ENCODE results near the gene MSI2.

MSI2 gene

DNA sequence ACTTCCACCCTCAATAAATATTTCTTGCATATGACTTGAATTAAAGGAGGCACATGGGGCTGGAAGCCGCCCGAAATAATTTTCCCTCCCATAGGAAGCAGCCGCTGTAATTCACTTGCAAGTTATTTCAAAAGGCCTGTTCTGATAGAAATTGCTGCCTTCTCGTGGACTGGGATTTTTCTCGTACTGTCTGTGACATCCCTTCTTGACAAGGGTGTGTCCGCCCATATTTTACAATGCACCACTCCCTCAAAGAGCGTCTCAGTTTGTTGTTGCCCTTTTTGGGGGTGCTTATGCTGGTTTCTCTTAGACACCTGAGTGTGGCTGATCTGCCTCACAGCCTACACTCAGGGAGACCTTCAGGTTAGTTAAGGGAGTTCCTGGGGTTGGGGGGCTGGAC lies 160.0 kb downstream of the MSI2 start:
- TF ChIP-seq CTCF (IDR thresholded peaks at IDR 0.05; ENCODE audit: insufficient read depth, low read length, poor library complexity, severe bottlenecking): no peak
- TF ChIP-seq EZH2phosphoT487 (conservative IDR thresholded peaks at IDR 0.05; ENCODE audit: low read length): no peak
- Histone ChIP-seq H3K27me3 (ENCODE audit: low read length) (no peaks in the 10 kb centered on the region), H3K9ac (ENCODE audit: low read length) (no peak overlapping the region), H3K36me3 (ENCODE audit: low read length) (no peaks in the 10 kb centered on the region), H3K79me2 (ENCODE audit: insufficient read depth, low read length) (peaks cover 44% of the 10 kb centered on the region), H3K27ac (ENCODE audit: low read depth, low read length) (no peak overlapping the region), H3K4me3 (ENCODE audit: insufficient read depth, low read length, poor library complexity, severe bottlenecking) (no peak overlapping the region), H3K9me2 (replicated peaks; ENCODE audit: insufficient read depth, low read length) (no peaks in the 10 kb centered on the region), H3K9me3 (ENCODE audit: insufficient read depth, low read length) (no peaks in the 10 kb centered on the region), H3K4me2 (ENCODE audit: low read depth, low read length, poor library complexity, severe bottlenecking) (no peak overlapping the region), H3F3A (ENCODE audit: insufficient read depth) (no peaks in the 10 kb centered on the region), H2AFZ (ENCODE audit: low read depth, low read length, severe bottlenecking) (no peak overlapping the region), H4K20me1 (ENCODE audit: low read depth, low read length) (no peaks in the 10 kb centered on the region)

DNA sequence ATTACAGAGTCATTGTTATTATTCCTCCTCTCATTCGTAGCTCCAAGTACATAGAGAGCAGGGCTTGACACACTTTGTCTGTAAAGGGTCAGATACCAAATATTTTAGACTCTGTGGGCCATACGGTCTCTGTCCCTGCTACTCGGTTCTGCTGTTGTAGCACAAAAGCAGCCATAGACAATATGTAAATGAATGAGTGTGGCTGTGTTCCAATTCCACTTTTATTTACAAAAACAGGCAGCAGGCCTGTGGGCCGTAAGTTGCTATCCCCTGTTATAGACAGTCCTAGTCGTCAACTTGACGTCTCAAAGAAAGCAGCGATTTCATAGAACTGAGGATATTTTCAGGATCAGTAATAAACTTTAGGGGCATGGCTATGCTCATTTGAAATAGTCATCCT lies 161.6 kb downstream of the MSI2 start:
- no peaks in the 10 kb centered on the region for H3F3A ChIP-seq (ENCODE audit: insufficient read depth)
- peaks cover 39% of the 10 kb centered on the region; the same call in 1 of the 2 replicates for H3K79me2 ChIP-seq (ENCODE audit: insufficient read depth, low read length)
- H3K9me3 ChIP-seq (ENCODE audit: insufficient read depth, low read length): no peaks in the 10 kb centered on the region
- no peaks in the 10 kb centered on the region for H3K9me2 ChIP-seq (replicated peaks; ENCODE audit: insufficient read depth, low read length)
- H3K4me3 ChIP-seq (ENCODE audit: insufficient read depth, low read length, poor library complexity, severe bottlenecking): no peak overlapping the region
- H4K20me1 ChIP-seq (ENCODE audit: low read depth, low read length): no peaks in the 10 kb centered on the region
- H3K4me2 ChIP-seq (ENCODE audit: low read depth, low read length, poor library complexity, severe bottlenecking): no peak overlapping the region
- H3K36me3 ChIP-seq (ENCODE audit: low read length): no peaks in the 10 kb centered on the region
- H3K9ac ChIP-seq (ENCODE audit: low read length): no peak overlapping the region
- TF ChIP-seq EZH2phosphoT487 (conservative IDR thresholded peaks at IDR 0.05; ENCODE audit: low read length) (no peak), CTCF (IDR thresholded peaks at IDR 0.05; ENCODE audit: insufficient read depth, low read length, poor library complexity, severe bottlenecking) (no peak)
- H3K27me3 ChIP-seq (ENCODE audit: low read length): no peaks in the 10 kb centered on the region
- no peak overlapping the region for H2AFZ ChIP-seq (ENCODE audit: low read depth, low read length, severe bottlenecking)
- no peak overlapping the region for H3K27ac ChIP-seq (ENCODE audit: low read depth, low read length)

DNA sequence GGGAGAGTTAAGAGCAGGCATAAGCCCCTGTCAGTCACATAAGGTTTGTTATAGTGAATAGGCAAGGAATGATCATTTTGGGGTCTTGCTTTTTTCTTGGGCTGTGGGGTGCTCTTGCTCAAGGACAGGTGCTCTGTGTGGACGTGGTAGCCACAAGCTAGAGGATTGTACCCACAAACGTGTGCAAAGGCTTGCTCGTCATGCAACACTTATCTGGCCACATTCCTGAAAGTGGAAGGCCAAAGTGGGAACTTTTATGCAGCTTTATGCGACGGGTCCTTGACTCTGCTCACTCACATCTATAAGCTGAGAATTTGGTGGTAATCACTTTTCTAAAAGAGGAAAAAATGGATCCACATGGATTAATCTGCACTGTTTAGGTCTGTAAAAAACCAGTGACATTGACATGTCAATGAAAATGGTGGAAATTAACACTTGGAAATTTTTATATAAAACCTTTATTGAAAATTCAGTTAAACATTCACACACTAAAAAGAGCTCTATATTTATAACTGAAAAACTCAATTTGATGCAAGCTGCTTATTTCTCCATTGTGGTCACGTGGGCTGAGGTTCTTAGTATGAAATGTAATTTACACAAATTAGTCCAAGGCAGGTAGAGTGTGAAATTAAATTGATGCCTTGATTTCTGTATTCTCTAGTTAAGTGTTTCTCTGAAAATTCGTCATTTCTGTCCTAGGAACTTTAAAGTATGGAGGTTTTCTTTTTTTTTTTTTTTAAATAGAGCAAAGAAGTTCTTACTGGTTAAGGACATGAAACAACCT lies 162.3 kb downstream of the MSI2 start:
- Histone ChIP-seq H3K27ac (ENCODE audit: low read depth, low read length) (no peak overlapping the region), H4K20me1 (ENCODE audit: low read depth, low read length) (no peaks in the 10 kb centered on the region), H3F3A (ENCODE audit: insufficient read depth) (no peaks in the 10 kb centered on the region), H3K79me2 (ENCODE audit: insufficient read depth, low read length) (peaks cover 38% of the 10 kb centered on the region; the same call in 1 of the 2 replicates), H3K4me2 (ENCODE audit: low read depth, low read length, poor library complexity, severe bottlenecking) (no peak overlapping the region), H3K9me3 (ENCODE audit: insufficient read depth, low read length) (no peaks in the 10 kb centered on the region), H3K9ac (ENCODE audit: low read length) (no peak overlapping the region), H2AFZ (ENCODE audit: low read depth, low read length, severe bottlenecking) (no peak overlapping the region), H3K27me3 (ENCODE audit: low read length) (no peaks in the 10 kb centered on the region), H3K4me3 (ENCODE audit: insufficient read depth, low read length, poor library complexity, severe bottlenecking) (no peak overlapping the region), H3K9me2 (replicated peaks; ENCODE audit: insufficient read depth, low read length) (no peaks in the 10 kb centered on the region), H3K36me3 (ENCODE audit: low read length) (no peaks in the 10 kb centered on the region)
- TF ChIP-seq EZH2phosphoT487 (conservative IDR thresholded peaks at IDR 0.05; ENCODE audit: low read length) (no peak), CTCF (IDR thresholded peaks at IDR 0.05; ENCODE audit: insufficient read depth, low read length, poor library complexity, severe bottlenecking) (no peak)

All from SU-DHL-6 (cell line).